Suppressor macrophage treated with lipopolysaccharide for 4 hours (primary cell): ENCODE measurements around the gene PRKCE.

Experiments used
- DNase-seq: peaks from one replicate; pipeline ENCODE4 v3.0.0-alpha.2; 2020

Gene PRKCE

GRCh38 chr2:45814951-45815621, 163.6 kb downstream of the PRKCE start:
- no peak for DNase-seq

DNA sequence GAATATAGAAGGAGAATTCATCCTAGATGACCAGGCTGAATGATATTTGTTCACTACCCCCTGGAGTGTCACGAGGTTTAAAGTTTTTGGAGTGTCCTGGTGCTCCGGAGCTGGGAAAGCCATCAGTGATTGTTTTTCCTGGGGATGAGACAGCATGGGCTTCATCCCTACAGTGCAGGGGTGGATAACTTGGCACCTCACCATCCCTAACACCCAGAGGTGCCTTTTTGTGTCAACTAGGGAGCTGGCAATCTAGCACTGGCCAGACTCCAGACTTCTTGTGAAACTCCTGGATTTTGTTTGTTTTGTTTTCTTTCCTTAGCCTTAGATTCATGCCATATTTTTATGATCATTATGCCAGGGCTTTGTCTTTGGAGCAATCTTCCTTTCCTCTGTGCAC, 164.8 kb downstream of the PRKCE start:
- no peak for DNase-seq

DNA sequence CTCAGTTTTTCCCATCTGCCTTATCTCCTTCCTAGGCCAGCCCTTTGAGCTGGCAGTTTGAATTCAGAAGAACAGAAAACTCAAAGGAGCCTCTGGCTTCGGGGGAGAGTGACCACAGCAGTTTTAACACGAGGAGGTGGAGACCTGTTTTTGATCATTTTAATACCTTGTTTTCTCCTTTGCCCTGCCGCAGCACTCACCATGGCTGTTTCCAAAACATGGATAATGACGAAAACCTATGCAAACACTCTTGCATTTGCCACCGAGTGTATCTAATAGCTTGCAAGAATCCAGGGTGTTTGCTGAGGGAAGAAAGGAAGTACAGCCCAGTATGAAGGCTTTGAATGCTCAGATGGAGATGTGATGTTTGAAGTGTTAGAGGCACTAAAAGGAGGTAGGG, 167.1 kb downstream of the PRKCE start:
- no peak for DNase-seq

GRCh38 chr2:45820048-45820447, 168.6 kb downstream of the PRKCE start:
- no peak for DNase-seq

- DNase-seq: no peak
These were observed 170.2 kb downstream of the PRKCE start for GRCh38 chr2:45821558-45822271.

- no peak for DNase-seq
These were observed 170.8 kb downstream of the PRKCE start for GRCh38 chr2:45822272-45822630.

DNA sequence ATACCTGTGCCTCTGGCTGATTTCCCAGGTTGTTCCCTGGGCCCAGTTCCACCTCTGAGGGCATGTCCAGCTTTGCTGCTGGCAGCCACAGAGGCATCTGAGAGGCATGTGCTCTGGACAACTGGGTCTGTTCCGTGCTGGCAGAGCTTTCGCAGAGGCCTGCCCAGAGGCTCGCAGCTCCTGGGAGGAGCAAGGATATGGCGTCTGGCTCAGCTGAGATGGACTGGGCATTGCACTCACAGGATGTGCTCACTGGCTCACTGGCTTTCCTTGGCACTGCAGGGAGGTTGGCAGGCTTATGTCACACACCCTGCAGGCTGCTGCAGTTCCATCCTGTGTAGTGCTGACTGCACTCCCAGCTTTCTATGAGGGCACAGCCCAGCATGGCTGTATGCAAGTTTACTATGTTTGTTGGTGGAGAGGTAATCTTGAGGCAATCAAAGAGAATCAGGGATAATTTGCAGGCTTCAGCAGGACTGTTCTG, 172.3 kb downstream of the PRKCE start:
- DNase-seq: no peak

- DNase-seq: no peak
These were observed 173.7 kb downstream of the PRKCE start for GRCh38 chr2:45825001-45825651.

GRCh38 chr2:45826460-45826859, 175.0 kb downstream of the PRKCE start:
- DNase-seq: no peak

DNA sequence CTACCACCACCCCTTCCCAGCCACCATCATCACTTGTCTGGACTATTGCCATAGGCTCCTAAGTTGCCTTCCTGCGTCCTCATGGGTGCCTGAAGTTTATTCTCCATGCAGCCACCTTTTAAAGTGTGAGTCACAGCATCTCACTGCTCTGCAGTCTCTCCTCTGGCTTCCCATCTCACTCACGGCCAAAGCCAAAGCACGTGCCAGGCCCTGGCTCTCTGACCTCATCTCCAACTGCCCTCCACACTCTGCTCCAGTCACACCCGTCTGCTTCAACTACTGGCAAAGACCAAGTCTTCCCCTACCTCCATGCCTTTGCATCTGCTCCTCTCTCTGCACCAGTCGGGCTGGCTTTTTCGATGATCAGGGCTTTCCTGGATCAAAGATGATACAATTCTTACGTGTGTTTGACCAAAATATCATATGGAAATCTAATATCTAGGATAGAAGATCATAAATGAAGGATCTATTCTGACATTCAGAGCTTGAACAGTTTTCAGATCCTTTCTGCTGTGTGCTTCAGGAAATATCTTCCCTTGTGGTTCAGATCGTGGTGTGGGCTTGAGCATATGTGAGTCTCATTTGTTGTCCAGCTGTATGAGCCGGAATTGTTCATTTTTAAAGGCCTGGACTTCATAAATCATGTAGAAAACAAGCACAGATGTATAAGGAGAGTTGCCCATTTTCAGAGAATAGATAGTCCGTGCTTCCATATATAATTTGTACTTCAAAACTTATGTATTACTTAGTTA, 175.6 kb downstream of the PRKCE start:
- DNase-seq: no peak

GRCh38 chr2:45830322-45830721, 178.8 kb downstream of the PRKCE start:
- DNase-seq: no peak

DNA sequence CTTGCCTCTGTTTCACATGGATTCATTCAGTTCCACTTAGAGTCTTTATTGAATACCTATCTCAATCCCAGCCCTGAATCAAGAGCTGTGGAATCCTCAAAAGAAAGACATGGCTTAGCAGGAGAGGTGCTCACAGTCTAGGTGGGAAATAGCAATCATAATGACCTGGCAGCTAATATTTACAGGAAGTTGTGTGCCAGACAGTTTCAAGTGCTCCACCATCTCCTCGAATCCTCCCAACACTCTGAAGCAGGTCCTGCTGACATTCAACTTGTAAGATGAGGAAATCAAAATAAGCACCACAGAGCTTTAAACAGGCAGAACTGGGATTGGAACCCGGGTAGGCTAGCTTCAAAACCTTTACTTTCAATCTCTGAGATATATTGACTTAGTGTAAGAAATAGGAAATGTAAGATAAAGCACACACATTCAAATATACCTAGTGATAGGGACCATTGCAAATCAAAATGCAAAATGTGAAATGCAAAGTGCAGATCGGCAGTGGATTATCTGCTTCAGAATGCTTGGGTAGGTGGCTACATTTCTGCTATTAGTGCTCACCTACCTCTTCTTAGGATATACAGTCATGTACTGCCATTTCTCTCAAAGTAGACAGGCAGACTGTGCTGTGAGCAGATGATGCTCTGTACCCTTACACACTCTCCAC, 182.0 kb downstream of the PRKCE start:
- DNase-seq: no peak

GRCh38 chr2:45833968-45834344, 182.5 kb downstream of the PRKCE start:
- DNase-seq: peak; percentile 63

GRCh38 chr2:45834372-45834771, 182.9 kb downstream of the PRKCE start:
- no peak for DNase-seq

DNA sequence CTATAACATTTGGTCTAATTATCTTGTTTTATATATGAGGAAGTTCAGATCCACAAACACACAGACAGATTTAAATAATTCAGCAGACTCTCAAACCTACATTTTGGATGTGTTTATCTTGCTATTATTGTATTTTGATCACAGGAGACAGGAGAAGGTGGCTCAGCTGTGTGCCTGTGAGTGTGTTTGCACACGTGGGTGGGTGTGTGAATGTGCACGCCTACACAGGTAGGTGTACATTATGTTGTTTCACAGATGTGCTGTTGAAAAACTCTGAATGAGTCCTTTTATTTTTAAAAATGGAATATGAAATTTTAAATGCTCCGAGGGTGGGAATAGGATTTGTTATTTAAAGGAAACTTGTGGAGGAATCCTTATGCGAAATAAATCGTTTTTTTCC, 183.4 kb downstream of the PRKCE start:
- no peak for DNase-seq

GRCh38 chr2:45836316-45836715, 184.8 kb downstream of the PRKCE start:
- no peak for DNase-seq

DNA sequence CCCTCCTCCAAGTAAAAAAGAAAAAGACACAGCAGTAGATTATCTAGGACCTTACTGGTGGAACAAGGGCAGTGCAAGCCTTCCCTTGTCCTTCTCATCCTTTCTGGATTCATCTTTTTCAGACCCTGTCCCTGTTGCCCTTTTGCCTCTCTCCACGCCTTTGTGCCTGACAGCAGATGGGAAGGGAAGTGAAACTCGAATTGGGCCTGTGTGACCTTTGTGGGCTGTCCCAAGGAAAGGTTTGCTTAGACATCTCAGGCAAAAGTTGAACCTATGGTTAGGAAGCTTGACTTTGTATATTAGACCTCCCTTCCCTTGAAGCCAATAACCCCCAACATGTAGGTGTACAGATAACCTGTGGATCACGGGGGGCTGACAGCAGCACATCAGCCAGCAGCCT, 185.3 kb downstream of the PRKCE start:
- peak; percentile 69 for DNase-seq

DNA sequence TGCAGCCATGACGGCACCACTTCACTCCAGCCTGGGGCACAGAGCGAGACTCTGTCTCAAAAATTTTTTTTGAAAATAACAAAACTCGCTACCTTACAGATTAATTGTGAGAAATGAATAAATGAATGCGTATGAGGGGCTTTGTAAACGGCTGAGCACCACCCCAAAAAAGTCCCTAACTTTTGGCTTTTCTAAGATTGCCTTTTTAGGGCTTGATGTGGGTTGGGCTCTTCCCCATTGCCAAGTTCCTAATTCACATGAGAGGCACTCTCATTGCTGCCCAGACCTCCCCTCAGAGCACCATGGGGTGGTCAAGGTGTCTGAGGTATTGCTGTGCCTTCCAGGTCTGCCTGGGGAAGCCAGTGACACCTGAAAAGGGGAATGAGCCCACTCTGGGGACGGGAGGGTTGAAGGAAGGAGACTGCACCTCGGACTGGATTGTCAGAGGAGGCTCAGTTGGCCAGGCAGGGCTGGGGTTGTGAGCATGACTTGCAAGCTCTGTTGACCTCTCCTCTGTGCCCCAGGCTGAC, 186.4 kb downstream of the PRKCE start:
- DNase-seq: no peak

- DNase-seq: no peak
These were observed 188.2 kb downstream of the PRKCE start for GRCh38 chr2:45839508-45840251.

DNA sequence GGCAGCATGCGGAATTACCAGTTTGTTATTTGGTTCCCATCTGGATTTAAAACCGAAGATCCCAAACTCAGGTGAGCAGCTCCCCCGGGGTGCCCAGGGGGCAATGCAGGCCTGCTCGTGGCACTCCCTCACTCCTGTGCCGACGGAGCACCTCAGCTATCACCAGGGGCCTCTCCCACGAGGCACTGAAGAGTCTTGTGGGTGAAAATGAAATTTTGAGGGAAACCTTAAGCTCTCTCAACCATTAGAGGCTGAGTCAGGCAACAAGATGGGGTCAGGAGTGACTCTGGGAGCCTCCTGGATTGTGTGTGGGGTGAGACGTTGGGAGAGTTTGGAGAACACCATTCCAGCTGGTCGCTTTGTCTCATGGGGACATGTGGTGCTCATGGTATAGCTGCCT, 189.0 kb downstream of the PRKCE start:
- no peak for DNase-seq

GRCh38 chr2:45841752-45842407, 190.4 kb downstream of the PRKCE start:
- DNase-seq: no peak
